Stimulated activated naive B cell treated with anti-CD40 and anti-IgM and Interleukin-4, amounts not matched to agents 10 μg/mL and 1 μg/mL and 100 μg/mL, for 72 hours (primary cell): Measurements from ENCODE around the gene FIP1L1.

Experiments
- ATAC-seq, 2 donors: fragments of 150-1000 bp; cut with Tn5 transposase; replicated peaks; 2 replicates each; pipeline ENCODE4 v1.10.0; 2021; ENCODE audit warnings: moderate library complexity in 1 of 2
- DNase-seq: peaks from one replicate; pipeline ENCODE4 v3.0.0; 2021
- H3K27ac Mint-ChIP-seq: one replicate; pipeline ENCODE4 v1.8.0; 2022; ENCODE audit warnings: mild to moderate bottlenecking, mixed read lengths
- H3K27me3 Mint-ChIP-seq, 2 donors: one replicate each; pipeline ENCODE4 v1.8.0; 2022; ENCODE audit warnings: mixed read lengths in 2 of 2
- H3K36me3 Mint-ChIP-seq, 2 donors: one replicate each; pipeline ENCODE4 v1.8.0; 2022; ENCODE audit warnings: mixed read lengths in 2 of 2, mild to moderate bottlenecking in 1 of 2
- H3K4me1 Mint-ChIP-seq, 2 donors: one replicate each; pipeline ENCODE4 v1.8.0; 2022; ENCODE audit warnings: mixed read lengths in 2 of 2, mild to moderate bottlenecking in 1 of 2
- H3K4me3 Mint-ChIP-seq, 2 donors: one replicate each; pipeline ENCODE4 v1.8.0; 2022; ENCODE audit warnings: mild to moderate bottlenecking in 2 of 2, mixed read lengths in 2 of 2, moderate library complexity in 1 of 2
- H3K9me3 Mint-ChIP-seq, 2 donors: one replicate each; pipeline ENCODE4 v1.8.0; 2022; ENCODE audit warnings: mixed read lengths in 2 of 2, mild to moderate bottlenecking in 1 of 2

FIP1L1 gene

DNA sequence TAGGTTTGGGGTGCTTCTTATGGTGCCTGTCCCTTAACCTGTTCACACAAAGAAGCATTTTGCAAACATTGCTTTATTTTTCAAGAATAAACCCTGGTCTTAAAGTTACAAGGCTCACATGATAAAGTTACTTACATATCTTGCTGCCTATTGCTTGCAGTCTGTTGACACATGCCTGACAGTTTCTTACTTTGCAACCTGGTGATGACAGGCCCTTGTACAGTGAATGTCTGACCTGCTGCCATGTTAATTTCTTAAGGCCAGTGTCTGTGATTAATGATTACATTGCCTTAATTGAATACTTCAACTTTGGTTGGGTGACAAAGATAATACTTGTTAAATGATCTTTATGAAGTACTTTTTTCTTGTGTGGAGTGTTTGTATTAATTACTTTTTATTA is 49.9 kb downstream of the FIP1L1 start:
- Mint-ChIP-seq H3K36me3 (peaks cover 18 to 25% of the 10 kb centered on the region in 2 donors), H3K4me1 (peaks cover 1 to 6% of the 10 kb centered on the region in 2 donors), H3K9me3 (no peaks in the 10 kb centered on the region), H3K4me3 (no peak overlapping the region), H3K27ac (no peak overlapping the region), H3K27me3 (no peaks in the 10 kb centered on the region)
- ATAC-seq (no peak), DNase-seq (no peak)

GRCh38 chr4:53431052-53431451 is 53.6 kb downstream of the FIP1L1 start:
- no peak for ATAC-seq
- H3K9me3 Mint-ChIP-seq, result no peaks in the 10 kb centered on the region
- peaks cover 20 to 38% of the 10 kb centered on the region in 2 donors for H3K36me3 Mint-ChIP-seq
- H3K27ac Mint-ChIP-seq, result no peak overlapping the region
- H3K27me3 Mint-ChIP-seq, result no peaks in the 10 kb centered on the region
- peaks cover 1 to 6% of the 10 kb centered on the region in 2 donors for H3K4me1 Mint-ChIP-seq
- no peak overlapping the region for H3K4me3 Mint-ChIP-seq
- DNase-seq, result no peak

GRCh38 chr4:53432528-53433424 is 55.3 kb downstream of the FIP1L1 start:
- DNase-seq, result no peak
- Mint-ChIP-seq H3K9me3 (no peaks in the 10 kb centered on the region), H3K27me3 (no peaks in the 10 kb centered on the region), H3K27ac (no peak overlapping the region), H3K36me3 (peaks cover 22 to 45% of the 10 kb centered on the region in 2 donors), H3K4me1 (peaks cover 1 to 6% of the 10 kb centered on the region in 2 donors), H3K4me3 (no peak overlapping the region)
- peak in 1 of 2 donors; percentile 53 for ATAC-seq

GRCh38 chr4:53436251-53436650 is 58.8 kb downstream of the FIP1L1 start:
- DNase-seq (no peak), ATAC-seq (no peak)
- peaks cover 0 to 6% of the 10 kb centered on the region in 2 donors for H3K4me1 Mint-ChIP-seq
- no peak overlapping the region for H3K27ac Mint-ChIP-seq
- H3K9me3 Mint-ChIP-seq, result no peaks in the 10 kb centered on the region
- H3K4me3 Mint-ChIP-seq, result no peak overlapping the region
- H3K27me3 Mint-ChIP-seq, result no peaks in the 10 kb centered on the region
- H3K36me3 Mint-ChIP-seq, result peaks cover 20 to 35% of the 10 kb centered on the region in 2 donors

DNA sequence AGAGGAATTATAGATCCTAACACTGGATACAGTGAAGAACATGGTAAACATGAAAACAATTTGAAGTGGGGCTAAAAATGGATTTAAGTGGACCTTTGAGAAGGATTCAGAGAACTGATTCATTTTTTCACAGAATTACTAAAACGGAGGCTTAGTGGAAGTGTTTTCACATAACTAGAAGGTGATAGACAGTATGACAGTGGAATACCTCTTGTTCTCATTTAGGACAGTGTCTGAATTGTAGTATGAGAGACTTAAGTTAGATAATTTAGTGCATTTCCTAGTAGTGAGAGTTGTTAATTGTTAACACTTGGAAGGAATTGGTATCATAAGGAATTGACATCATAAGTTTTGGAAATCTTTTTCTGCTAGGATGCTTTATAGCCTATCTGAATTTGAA is 64.1 kb downstream of the FIP1L1 start:
- peak overlapping the region; percentile 42 for H3K27ac Mint-ChIP-seq
- no peak overlapping the region for H3K4me3 Mint-ChIP-seq

GRCh38 chr4:53444954-53445353 is 67.5 kb downstream of the FIP1L1 start:
- Mint-ChIP-seq H3K36me3 (peaks cover 24 to 52% of the 10 kb centered on the region in 2 donors), H3K4me3 (no peak overlapping the region), H3K27me3 (no peaks in the 10 kb centered on the region), H3K27ac (no peak overlapping the region), H3K9me3 (no peaks in the 10 kb centered on the region), H3K4me1 (peaks cover 0 to 3% of the 10 kb centered on the region in 2 donors)
- DNase-seq, result no peak
- ATAC-seq, result no peak

More for the DNA sequence above, 64.1 kb downstream of the FIP1L1 start:
- Mint-ChIP-seq H3K4me1 (peaks cover 0 to 6% of the 10 kb centered on the region in 2 donors), H3K27me3 (no peaks in the 10 kb centered on the region), H3K36me3 (peaks cover 32 to 43% of the 10 kb centered on the region in 2 donors), H3K9me3 (no peaks in the 10 kb centered on the region)
- ATAC-seq, result no peak
- no peak for DNase-seq

DNA sequence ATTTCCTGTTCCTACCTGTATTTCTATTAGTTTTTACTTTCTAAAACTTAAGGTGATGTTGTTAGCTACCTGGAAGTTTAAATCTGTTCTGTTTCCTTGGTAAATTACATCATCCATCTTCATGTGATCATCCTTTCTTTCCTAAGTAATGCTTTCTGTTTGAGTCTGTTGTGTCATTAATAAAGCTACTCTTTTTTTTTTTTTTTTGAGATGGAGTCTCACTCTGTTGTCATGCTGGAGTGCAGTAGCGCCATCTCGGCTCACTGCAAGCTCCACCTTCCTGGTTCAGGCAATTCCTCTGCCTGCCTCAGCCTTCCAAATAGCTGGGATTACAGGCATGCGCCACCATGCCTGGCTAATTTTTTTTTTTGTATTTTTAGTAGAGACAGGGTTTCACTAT is 73.3 kb downstream of the FIP1L1 start:
- Mint-ChIP-seq H3K4me3 (no peak overlapping the region), H3K36me3 (peaks cover 25 to 58% of the 10 kb centered on the region in 2 donors), H3K9me3 (no peaks in the 10 kb centered on the region), H3K27ac (no peak overlapping the region), H3K4me1 (peaks cover 0 to 2% of the 10 kb centered on the region in 2 donors), H3K27me3 (no peaks in the 10 kb centered on the region)
- ATAC-seq (no peak), DNase-seq (no peak)

DNA sequence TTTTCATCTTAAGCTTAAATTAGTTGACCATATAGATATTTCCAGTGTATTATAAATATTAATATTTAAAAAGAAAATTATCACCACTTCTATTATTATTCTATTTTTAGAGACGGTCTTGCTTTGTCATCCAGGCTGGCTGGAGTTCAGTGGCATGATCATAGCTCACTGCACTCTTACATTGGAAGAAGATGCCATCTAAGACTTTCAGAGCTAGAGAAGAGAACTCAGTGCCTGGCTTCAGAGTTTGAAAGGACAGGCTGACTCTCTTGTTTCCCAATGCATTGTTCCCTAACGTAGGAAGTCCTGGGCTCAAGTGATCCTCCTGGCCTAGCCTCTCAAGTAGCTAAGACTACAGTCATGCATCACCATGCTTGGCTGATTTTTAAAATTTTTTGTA is 75.9 kb downstream of the FIP1L1 start:
- ATAC-seq (no peak), DNase-seq (no peak)
- H3K9me3 Mint-ChIP-seq, result no peaks in the 10 kb centered on the region
- no peak overlapping the region for H3K27ac Mint-ChIP-seq
- peaks cover 26 to 42% of the 10 kb centered on the region in 2 donors for H3K36me3 Mint-ChIP-seq
- peaks cover 0 to 2% of the 10 kb centered on the region in 2 donors for H3K4me1 Mint-ChIP-seq
- no peaks in the 10 kb centered on the region for H3K27me3 Mint-ChIP-seq
- no peak overlapping the region for H3K4me3 Mint-ChIP-seq

GRCh38 chr4:53455766-53456165 is 78.3 kb downstream of the FIP1L1 start:
- no peaks in the 10 kb centered on the region for H3K27me3 Mint-ChIP-seq
- H3K4me3 Mint-ChIP-seq, result no peak overlapping the region
- peaks cover 0 to 2% of the 10 kb centered on the region in 2 donors for H3K4me1 Mint-ChIP-seq
- no peak overlapping the region for H3K27ac Mint-ChIP-seq
- H3K9me3 Mint-ChIP-seq, result no peaks in the 10 kb centered on the region
- ATAC-seq (no peak), DNase-seq (no peak)
- peaks cover 28 to 45% of the 10 kb centered on the region in 2 donors for H3K36me3 Mint-ChIP-seq

- Mint-ChIP-seq H3K9me3 (no peaks in the 10 kb centered on the region), H3K36me3 (peaks cover 26 to 41% of the 10 kb centered on the region in 2 donors), H3K27me3 (no peaks in the 10 kb centered on the region), H3K4me3 (no peak overlapping the region), H3K27ac (no peak overlapping the region), H3K4me1 (peaks cover 0 to 2% of the 10 kb centered on the region in 2 donors)
- ATAC-seq (no peak), DNase-seq (no peak)
Measured at GRCh38 chr4:53456178-53456577, 78.7 kb downstream of the FIP1L1 start.

DNA sequence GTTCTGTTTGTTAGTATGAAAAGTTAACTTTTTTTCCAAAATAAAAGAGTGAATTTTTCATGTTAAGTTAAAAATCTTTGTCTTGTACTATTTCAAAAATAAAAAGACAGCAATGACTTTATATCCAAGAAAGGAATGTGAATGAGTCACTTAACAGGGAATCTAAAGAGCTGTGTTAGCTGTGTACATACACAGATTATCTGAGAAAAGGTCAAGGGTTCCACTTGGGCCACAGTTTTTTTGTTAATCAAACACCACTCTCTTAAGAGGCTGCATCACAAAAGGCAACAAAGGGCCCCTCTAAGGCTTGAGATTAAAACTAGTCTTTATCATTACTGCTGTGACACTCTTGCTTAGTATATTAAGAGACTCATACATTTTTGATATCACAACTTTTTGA is 82.1 kb downstream of the FIP1L1 start:
- no peak overlapping the region for H3K4me3 Mint-ChIP-seq
- H3K4me1 Mint-ChIP-seq, result no peaks in the 10 kb centered on the region
- no peak for DNase-seq
- H3K27ac Mint-ChIP-seq, result no peak overlapping the region
- H3K9me3 Mint-ChIP-seq, result no peaks in the 10 kb centered on the region
- ATAC-seq, result no peak
- peaks cover 24 to 36% of the 10 kb centered on the region in 2 donors for H3K36me3 Mint-ChIP-seq
- no peaks in the 10 kb centered on the region for H3K27me3 Mint-ChIP-seq

DNA sequence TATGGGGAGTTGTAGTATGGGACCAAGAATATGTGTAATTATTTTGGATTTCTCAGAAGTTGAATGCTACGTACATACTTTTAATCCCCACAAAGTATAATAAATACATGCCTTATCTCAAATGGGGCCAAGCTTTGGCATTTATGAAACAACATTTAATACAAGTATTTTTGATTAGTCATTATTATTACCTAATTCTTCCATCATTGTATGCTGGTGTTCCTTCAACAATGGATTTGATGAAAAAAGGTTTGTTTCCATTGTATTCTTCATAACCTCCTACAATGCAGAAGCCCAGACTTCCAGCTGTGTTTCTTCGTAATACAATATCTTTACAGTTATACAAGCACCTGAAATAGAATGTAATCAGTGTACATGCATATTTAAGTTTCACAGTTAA is 83.8 kb downstream of the FIP1L1 start:
- DNase-seq (no peak), ATAC-seq (no peak)
- Mint-ChIP-seq H3K4me3 (no peak overlapping the region), H3K4me1 (no peaks in the 10 kb centered on the region), H3K36me3 (peaks cover 18 to 27% of the 10 kb centered on the region in 2 donors), H3K27ac (no peak overlapping the region), H3K9me3 (peaks cover 0 to under 1% of the 10 kb centered on the region in 2 donors), H3K27me3 (no peaks in the 10 kb centered on the region)

DNA sequence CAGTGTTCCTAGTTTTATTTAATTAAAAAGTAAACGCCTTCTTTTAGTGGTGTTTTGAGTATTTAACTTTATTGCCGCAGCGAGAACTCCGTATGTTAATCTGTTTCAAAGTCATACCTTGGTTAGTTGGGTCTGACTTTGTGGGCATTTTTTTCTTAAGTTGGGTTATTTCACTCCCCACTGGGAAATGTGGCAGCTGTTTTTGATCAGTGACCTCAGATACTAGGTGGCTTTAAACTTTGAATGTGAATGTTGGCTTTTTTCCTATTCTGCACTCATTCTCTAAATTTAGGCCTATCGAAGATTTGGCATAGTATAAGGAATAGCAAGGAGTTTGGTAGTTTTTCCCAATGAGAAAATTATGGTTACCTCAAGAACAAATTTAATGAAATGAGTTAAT is 85.9 kb downstream of the FIP1L1 start:
- Mint-ChIP-seq H3K9me3 (peaks cover 11 to 12% of the 10 kb centered on the region in 2 donors), H3K4me1 (no peaks in the 10 kb centered on the region), H3K36me3 (peaks cover 21 to 29% of the 10 kb centered on the region in 2 donors), H3K27me3 (no peaks in the 10 kb centered on the region), H3K27ac (no peak overlapping the region), H3K4me3 (no peak overlapping the region)
- DNase-seq (no peak), ATAC-seq (no peak)

GRCh38 chr4:53465281-53465680 is 87.8 kb downstream of the FIP1L1 start:
- Mint-ChIP-seq H3K9me3 (peaks cover 18% of the 10 kb centered on the region in 2 donors), H3K27ac (no peak overlapping the region), H3K4me3 (no peak overlapping the region), H3K27me3 (no peaks in the 10 kb centered on the region), H3K36me3 (peaks cover 16 to 19% of the 10 kb centered on the region in 2 donors), H3K4me1 (no peaks in the 10 kb centered on the region)
- DNase-seq, result no peak
- ATAC-seq, result no peak

DNA sequence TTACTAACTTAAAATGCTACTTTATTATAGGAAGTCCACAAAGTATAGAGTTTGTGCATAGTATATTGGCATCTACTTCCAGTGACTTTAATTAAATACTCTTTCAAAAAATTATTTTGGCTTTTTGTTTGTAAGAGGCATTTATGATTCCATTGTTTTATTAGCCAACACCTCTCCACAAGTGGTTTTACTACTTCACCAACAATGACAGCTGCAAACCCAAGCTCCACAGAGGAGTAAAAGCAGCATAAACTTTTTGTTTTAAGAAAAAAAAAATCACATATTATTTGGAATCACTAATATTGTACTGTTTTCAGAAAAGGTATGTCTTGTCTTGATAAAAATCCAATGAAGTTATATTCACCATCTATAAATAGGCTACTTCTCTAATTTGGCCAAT is 88.5 kb downstream of the FIP1L1 start:
- Mint-ChIP-seq H3K36me3 (peaks cover 13 to 19% of the 10 kb centered on the region in 2 donors), H3K27ac (no peak overlapping the region), H3K27me3 (no peaks in the 10 kb centered on the region), H3K4me1 (no peaks in the 10 kb centered on the region), H3K9me3 (peaks cover 18 to 20% of the 10 kb centered on the region in 2 donors), H3K4me3 (no peak overlapping the region)
- ATAC-seq (no peak), DNase-seq (no peak)
